HG02623 (cell line): ENCODE results near the gene CTXN1.
"Not testable (repeated sequence)": the region's sequence is repeated elsewhere in the genome, so short reads cannot be mapped to it uniquely, and the experiment has no call there.

Source experiments
- ATAC-seq: cut with Tn5 transposase; IDR thresholded peaks from one replicate; pipeline ENCODE4 v1.9.1; 2021; ENCODE audit warnings: moderate library complexity; ENCODE audit not compliant: unreplicated experiment

CTXN1 gene

DNA sequence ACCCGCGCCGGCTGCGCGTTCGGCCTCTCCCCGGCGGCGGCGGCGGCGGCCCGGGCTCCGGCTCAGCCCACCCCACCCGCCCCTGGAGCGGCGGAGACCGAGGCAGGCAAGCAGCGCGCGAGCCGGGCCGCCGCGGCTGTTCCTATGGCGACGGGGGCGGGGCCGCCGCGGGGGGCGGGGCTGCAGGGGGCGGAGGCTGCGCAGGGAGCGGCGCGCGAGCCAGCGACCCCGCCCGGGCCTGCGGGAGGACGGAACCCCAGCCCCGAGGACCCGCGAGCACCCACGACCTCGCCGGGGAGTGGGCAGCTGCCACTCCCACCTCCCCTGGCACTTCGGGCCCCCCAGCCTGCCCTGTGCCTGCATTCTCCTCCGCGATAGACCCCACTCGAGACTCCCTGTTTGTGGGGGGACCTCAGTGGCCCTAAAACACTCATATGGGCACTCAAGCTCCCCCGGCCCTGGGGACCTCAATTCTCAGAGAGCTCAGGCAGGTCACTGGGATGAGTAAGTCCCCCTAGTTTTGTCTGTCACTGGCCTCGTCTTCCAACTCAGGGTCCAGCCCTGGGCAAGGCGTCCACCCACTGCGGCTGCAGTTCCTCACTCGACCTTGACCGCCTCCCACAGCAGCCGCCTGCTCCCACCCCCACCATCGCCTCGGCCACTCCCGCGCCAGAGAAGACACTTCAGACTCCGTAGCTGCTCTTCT is at the start of gene CTXN1:
TSS of gene CTXN1 (minus strand) at position 115 of the 706 bp plus-strand sequence. CDS start 597 bp downstream, outside the sequence.
- no peak for ATAC-seq

GRCh38 chr19:7975037-7975436 is 49.1 kb upstream of the CTXN1 start:
- ATAC-seq = no peak

GRCh38 chr19:7973883-7974282 is 47.9 kb upstream of the CTXN1 start:
- no peak for ATAC-seq

DNA sequence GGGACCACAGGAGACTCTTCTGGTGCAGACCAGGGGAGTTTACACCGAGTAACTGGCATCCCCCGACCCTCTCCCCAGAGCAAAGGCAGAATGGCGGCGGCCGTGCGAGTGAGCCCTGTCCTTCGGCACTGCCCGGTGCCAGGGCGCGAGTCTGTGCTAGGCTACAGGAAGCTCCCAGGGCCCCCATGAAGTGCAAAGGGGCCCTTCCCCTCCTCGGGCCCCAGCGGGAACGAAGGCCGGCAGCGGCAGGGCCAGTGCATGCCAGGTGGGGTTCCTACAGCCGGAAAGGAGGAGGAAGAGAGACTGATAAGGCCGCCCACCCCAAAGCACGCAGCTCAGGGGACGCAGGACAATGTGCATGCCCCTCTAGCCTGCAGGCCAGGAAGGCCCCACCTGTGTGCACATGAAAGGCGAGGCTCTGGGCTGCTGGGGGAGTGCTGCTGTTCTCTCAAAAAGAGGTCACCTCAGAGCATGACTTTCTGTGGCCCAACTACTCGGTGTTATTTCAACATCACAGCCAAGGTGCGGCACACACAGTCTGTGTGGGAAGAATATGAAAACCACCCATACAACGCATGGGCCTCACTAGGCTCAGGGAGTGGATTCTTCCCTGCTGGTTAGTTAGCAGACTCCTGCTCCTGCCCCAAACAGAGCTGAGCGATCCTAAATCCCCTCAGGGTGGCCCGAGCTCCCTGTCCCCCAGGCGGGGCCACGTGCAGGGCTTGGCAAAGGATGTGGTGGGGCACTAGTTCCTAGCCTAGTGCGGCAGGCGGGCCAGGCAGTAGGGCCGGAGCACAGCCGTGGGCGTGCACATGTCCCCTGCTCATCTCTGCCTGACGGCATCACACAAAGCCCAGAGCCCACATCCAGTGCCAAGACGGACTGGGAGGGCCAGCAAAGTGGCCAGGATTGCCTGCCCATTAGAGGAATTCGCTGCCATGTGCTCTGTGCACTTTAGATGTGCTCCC is 45.9 kb upstream of the CTXN1 start:
- no peak for ATAC-seq

DNA sequence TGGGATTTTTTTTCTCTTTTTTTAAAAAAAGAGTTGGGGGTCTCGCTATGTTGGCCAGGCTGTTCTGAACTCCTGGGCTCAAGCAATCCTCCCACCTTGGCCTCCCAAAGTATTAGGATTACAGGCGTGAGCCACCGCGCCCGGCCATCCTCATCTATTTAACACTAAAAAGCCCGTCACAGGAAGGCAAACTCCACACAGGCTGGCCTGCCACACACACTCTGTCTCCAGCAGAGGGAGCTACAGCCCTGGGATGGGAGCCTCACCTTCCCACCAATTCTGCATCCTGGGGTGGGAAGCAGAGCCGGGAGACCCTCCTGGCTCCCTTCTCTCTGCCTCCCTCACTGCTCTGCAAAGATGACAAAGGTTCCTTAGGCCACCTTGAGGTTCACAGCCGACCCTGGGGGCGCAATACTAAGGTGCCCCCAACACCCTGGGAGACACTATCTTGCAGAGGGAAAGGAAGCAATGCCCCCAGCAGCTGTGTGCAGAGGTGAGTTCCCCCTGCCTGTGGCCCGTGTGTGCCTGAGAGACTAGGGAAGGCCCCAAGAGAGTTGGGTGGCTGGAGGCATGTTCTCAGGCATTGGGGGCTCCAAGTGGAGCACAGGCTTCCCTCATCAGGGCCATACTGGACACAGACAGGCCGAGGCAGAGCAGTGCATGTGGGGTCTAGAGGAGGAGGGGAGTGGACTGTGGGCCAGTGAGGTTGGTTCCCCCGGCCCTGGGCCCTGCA is 44.9 kb upstream of the CTXN1 start:
- no peak for ATAC-seq

DNA sequence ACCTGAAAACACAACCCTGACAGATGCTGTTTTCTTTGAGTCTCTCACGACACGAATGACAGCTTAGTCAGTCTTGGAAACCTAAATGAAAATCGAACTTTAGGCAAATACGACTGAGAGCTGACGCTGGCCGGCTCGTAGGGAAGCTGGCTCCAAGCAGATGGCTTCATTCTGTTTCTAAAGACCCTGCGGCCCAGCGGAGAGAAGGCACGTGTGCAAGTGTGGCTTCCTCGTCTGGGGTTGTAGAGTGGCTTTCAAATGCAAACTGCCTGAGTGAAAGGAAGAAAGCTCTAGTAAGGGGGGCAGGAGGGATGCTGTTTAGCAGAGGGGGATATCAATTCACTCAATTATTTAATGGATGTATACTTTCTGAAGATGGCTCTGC is 43.6 kb upstream of the CTXN1 start:
- ATAC-seq = no peak

- no peak for ATAC-seq
These were observed 43.0 kb upstream of the CTXN1 start for GRCh38 chr19:7968796-7969554.

DNA sequence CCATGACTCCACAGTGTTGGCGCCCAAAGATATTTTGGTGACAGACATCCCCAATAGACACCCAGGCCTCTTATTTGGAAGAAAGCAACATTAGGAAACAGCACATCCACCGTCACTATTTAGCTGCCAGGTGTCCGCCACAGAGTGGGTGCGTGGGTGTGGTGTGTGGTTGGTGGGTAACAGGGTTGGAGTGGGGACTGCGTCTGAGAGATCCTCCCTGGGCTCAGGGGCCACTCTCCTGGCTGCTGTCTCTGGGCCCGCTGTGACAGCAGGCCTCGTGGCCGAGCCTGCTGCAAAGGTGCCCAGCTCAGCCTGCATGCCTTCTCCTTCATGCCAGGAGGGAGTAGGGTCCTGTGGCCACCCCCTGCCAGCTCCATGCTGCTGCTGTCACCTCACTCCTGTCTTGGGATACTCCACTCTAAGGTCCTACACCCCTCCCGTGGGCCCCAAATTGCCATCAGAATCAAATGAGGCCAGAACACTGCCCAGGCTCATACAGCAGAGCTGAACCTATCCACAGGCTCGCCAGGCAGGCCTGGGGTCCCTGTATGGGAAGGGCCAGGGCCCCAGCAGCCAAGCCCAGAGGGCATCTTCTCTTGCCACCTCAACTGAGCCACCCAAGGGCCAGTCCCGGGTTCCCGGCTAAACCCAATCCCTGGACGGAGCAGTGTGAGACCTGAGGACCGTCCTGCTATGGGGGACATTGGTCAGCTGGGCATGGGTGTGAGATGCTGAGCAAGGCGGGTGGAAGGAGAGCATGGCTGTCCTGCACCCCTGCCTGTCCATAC is 42.3 kb upstream of the CTXN1 start:
- ATAC-seq = no peak

- no peak for ATAC-seq
These were observed 40.2 kb upstream of the CTXN1 start for GRCh38 chr19:7965921-7966665.

DNA sequence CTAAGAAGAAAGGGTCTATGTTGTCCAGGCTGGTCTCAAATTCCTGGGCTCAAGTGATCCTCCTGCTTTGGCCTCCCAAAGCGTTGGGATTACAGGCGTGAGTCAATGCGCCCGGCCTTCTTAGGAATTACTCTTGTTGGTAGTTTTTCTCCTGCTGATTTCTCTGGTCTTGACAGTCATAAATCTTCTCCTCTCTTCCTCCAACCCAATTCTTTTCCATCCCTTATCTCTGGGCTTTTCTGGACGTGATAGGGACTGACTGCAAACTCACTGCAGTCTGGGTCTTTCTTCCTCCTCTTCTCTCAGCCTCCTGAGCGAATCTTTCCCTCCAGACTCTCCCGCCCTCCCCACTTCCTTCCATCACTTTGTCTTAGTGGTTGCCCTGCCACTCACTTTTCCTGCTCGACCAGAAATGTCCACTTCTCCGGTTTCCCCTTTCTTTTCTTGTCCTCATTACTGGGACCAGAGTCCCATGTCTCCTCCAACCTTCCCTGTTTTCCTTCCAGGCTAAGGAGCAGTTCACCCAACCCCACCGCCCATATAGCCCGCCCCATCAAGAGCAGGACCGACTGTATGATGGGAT is 39.4 kb upstream of the CTXN1 start:
- ATAC-seq = no peak

DNA sequence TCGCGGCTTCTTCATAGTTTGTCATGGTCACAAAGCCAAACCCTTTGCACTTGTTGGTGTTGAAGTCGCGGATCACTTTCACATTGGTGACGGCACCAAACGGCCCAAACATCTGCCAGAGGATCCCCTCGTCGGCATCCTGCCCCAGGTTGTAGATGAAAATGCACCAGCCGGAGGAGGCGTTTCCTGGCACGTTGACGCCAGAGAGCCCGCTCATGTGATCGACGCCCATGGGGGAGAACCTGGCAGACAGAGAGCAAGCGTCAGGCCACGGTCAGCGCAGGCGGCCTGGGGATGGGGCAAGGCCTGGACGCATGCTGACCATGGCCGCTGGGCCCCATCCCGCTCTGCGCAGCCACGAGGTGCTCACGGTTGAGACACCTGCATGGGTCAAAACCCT is 37.6 kb upstream of the CTXN1 start:
- no peak for ATAC-seq

DNA sequence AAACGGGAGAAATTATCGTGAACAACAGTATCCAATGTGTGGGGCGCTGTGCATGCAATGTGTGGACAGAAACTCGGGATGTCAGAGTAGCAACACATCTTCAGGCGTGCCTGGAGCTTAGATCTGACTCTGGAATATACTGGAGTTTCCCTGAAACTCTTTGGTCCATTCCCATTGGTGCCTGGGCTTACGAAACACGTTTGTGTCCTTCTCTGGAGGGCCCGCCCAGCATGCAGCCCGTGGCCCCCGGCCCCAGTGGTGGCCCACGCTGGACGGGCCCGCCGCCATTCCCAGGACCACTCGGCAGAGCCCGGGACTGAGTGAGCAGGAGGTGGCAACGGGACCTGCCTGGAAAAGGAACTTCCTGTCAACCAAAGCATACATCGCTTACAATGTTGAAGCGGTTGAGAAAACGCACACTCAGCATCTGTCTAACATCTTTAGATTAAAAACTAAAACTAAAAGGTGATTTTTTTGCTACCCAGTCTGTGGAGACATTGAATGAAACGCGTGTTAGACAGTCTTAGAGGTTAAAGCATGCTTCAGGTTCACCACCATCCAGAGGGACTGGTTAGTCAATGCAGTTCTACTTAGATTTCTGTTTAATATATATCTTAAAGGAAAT is 36.8 kb upstream of the CTXN1 start:
- no peak for ATAC-seq

GRCh38 chr19:7961920-7962626 is 36.1 kb upstream of the CTXN1 start:
- ATAC-seq = no peak

DNA sequence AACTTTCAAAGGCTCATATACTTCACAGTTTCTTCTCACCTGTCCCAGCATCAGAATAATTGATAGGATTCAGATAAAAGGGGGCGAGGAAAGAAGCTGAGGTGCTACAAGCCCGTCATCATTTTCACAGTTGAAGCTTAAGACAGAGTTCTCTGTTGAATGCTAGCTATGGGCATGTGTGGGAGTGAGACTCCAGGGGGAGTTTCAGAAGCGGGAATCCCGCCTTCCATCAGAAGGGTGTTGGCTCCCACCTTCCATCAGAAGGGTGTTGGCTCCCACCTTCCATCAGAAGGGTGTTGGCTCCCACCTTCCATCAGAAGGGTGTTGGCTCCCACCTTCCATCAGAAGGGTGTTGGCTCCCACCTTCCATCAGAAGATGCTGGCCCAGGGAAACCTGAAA is 35.1 kb upstream of the CTXN1 start:
- ATAC-seq = not testable (repeated sequence)

- no peak for ATAC-seq
These were observed 33.3 kb upstream of the CTXN1 start for GRCh38 chr19:7959211-7959610.

DNA sequence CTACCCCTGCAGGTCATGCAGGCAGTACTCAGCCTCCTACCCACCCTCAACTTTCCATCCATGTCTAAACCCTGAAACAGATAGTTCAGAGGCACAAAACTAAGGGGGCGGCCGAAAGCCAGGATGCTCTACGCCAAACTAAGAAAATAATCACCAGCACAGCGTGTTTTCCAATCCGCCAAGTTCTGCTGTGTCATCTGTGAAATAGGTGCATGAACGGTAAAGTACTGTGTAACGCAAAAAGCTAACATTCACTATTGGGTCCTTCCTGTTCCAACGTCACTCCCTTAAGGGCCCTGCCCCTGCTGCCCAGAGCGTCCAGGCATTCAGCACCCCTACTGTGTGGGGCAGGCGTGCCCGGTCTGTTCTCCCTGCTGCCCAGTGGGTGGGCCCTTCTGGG is 29.8 kb upstream of the CTXN1 start:
- ATAC-seq = no peak

DNA sequence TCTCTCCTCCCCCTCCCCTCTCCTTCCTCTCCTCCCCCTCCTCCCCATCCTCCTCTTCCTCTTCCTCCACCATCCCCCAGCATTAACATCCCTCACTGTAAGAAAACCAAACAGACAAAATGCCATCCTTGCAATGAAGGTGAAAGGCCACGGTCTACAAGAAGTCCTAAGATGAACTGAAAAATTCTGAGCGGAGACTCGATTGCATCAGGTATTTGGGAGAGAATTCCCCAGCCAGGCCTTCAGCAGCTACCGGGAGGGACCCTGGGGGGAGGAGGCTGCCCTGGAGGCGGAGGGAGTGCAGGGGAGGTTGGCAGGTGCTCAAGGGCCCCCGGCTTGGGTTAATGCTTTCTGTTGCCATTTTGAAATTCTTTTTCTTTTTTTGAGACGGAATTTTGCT is 27.6 kb upstream of the CTXN1 start:
- no peak for ATAC-seq

DNA sequence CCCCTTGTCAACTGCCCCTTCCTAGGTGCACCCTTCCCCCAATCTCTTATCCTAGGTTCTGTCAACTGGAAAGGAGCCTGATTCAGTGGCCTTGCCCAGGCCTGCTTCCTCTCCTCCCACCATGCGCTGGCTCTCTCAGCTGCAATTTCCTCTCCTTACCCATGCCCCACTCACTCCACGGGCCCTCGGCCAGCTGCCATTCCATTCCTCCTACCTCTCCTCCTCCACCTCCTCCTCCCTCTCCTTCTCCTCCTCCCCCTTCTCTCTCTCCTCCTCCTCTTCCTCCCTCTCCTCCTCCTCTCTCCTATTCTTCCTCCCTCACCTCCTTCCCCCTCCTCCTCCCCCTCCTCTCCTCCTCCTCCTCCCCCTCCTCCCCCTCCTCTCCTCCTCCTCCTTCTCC is 27.1 kb upstream of the CTXN1 start:
- no peak for ATAC-seq
